Loucy (cell line): ENCODE data around the gene FHIT.

Experiments used
- EZH2phosphoT487 ChIP-seq: fragments of 200-600 bp; IDR thresholded peaks from 2 replicates; pipeline ENCODE4 v1.6.1; 2018; ENCODE audit warnings: antibody characterized with exemption, mild to moderate bottlenecking, moderate library complexity, borderline replicate concordance
- TF ChIP-seq, protein P1 (sequence below): fragments of 200-600 bp; sonication (generic); conservative IDR thresholded peaks from 2 replicates; pipeline ENCODE4 v1.5.1; 2014; ENCODE audit warnings: mild to moderate bottlenecking, antibody characterized with exemption, low read length

DNA sequence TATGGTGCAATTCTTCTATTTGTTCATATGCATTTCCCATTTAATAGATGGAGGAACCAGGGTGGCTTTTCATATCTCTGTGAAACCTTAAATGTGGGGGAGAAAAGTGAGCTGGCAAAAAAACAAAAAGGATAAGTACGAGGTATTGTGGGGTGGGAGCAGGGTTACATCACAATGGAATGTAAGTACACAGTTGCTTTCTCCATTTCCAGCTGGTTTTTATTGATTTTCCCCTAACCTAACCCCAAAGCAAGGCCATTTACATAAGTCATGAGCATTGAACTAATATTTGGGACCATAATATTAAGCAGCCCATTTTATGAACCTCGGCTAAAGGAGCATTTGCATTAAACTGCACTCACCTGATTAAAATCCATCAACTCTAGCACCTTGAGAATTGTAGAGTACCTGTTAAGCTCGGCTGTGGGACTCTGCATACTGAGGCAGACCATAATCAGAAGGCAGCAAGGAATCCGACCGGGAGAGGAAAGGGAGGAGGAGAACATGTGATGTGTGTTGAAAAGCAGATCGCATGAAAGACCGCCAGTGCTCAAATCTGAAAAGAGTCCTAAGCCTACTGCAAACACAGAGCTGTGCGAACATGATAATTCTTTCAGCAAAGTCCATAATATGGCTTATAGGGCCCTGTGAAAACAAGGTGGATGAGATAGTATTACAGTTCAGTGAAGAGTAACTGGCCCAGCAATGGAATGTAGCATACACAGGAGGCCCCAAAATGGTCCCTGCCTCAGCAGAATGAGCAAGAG lies 513.4 kb downstream of the FHIT start:
- TF ChIP-seq, protein P1, sequence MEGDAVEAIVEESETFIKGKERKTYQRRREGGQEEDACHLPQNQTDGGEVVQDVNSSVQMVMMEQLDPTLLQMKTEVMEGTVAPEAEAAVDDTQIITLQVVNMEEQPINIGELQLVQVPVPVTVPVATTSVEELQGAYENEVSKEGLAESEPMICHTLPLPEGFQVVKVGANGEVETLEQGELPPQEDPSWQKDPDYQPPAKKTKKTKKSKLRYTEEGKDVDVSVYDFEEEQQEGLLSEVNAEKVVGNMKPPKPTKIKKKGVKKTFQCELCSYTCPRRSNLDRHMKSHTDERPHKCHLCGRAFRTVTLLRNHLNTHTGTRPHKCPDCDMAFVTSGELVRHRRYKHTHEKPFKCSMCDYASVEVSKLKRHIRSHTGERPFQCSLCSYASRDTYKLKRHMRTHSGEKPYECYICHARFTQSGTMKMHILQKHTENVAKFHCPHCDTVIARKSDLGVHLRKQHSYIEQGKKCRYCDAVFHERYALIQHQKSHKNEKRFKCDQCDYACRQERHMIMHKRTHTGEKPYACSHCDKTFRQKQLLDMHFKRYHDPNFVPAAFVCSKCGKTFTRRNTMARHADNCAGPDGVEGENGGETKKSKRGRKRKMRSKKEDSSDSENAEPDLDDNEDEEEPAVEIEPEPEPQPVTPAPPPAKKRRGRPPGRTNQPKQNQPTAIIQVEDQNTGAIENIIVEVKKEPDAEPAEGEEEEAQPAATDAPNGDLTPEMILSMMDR, result no peak
- no peak for TF ChIP-seq EZH2phosphoT487
